ENCODE results near the gene LRRC47. TPM values are rescaled to one million over a fixed set of nuclear protein-coding genes. Genes with fewer than 3 reads are reported as not detected.

Gene LRRC47
- polyA plus RNA-seq (2013): 19.3 and 19.6 TPM in 2 replicates

DNA sequence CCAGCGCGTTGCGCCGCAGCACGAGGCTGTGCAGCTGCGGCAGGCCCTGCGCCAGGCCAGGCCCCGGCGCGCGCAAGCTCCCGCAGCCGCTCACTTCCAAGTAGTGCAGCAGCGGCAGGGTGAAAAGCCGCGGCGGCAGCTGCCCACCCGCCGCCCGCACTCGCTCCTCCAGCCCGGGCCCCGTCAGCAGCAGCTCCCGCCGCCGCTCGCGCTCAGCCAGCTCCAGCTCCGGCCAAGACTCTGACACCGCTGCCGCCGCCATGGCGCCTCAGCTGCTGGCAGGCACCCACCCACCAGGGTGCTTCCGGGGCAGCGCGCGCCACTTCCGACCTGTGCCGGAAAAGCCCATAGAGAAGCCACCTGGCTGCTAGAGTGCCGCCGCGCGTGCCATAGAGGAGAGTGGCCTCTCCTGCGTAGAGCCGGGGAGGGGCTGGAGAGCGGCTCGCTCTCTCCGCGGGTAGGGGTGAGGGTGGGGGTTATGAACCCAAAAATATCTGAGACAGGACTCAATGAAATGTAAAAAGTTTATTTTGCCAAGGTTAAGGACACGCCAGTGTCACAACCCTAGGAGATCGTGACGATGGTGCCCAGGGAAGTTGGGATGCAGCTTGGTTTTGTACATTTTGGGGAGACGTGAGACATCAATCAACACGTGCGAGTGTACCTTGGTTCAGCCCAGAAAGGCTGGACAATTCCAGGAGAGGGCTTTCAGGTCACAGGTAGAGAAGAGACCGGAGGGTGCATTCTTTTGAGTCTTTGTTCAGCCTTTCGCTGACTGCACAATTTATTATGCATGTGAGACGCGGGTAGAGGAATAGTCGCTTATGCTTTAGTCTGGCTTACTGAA lies at the start of gene LRRC47:
TSS of gene LRRC47 (minus strand) at position 284 of the 847 bp plus-strand sequence. CDS start at position 262, 22 bp downstream.
- no peak within 1 kb of the TSS for H2BK5ac ChIP-seq (ENCODE audit: low read depth, low read length, poor library complexity)
- H3K79me2 ChIP-seq (ENCODE audit: control insufficient read depth, insufficient read depth, low read length, poor library complexity): peaks cover 5% of the 10 kb centered on the region
- H3K27ac ChIP-seq (ENCODE audit: low read depth, low read length): no peak within 1 kb of the TSS
- H3K23ac ChIP-seq (ENCODE audit: low read length): no peak within 1 kb of the TSS
- peaks cover 3% of the 10 kb centered on the region for H3K9me3 ChIP-seq (ENCODE audit: insufficient read depth, low read depth, low read length)
- peak within 1 kb of the TSS; percentile 71 for H3K14ac ChIP-seq (ENCODE audit: low read length)
- peak within 1 kb of the TSS; percentile 80 for H3K18ac ChIP-seq (ENCODE audit: low read length)
- peak within 1 kb of the TSS; percentile 83 for H4K91ac ChIP-seq (ENCODE audit: low read depth, low read length)
- peak within 1 kb of the TSS; percentile 94 for H3K9ac ChIP-seq (ENCODE audit: low read length)
- peaks cover 7 to 9% of the 10 kb centered on the region in 2 experiments for H3K4me1 ChIP-seq (ENCODE audit: control insufficient read depth in 1 of 2, insufficient read depth in 2 of 2, low read length in 2 of 2)
- no peaks in the 10 kb centered on the region for H3K27me3 ChIP-seq (ENCODE audit: insufficient read depth, low read length)
- peak within 1 kb of the TSS; percentile 98 for H3K4me3 ChIP-seq (ENCODE audit: low read depth, low read length)
- H2BK120ac ChIP-seq (ENCODE audit: insufficient read depth, low read length, poor library complexity): peak within 1 kb of the TSS; percentile 34
- H4K12ac ChIP-seq (ENCODE audit: low read depth, low read length): peak within 1 kb of the TSS; percentile 97
- no CpG with 5 or more reads among the region's 60 CpGs for WGBS (ENCODE audit: extremely low coverage, insufficient coverage, insufficient read length)
- peak within 1 kb of the TSS; percentile 99 for H4K8ac ChIP-seq (ENCODE audit: low read depth, low read length)
- peak within 1 kb of the TSS; percentile 94 for H2AFZ ChIP-seq (ENCODE audit: insufficient read depth, low read length, poor library complexity)
- peak within 1 kb of the TSS; percentile 84 for H3K4ac ChIP-seq (ENCODE audit: low read depth, low read length)
- peak within 1 kb of the TSS; percentile 98 for H3K4me2 ChIP-seq (ENCODE audit: low read length)
- DNase-seq: peak; percentile 90 to 92
- peak within 1 kb of the TSS; percentile 71 for H2AK5ac ChIP-seq (ENCODE audit: low read length)
- H3K36me3 ChIP-seq (ENCODE audit: control insufficient read depth in 1 of 2, insufficient read depth in 2 of 2, low read length in 2 of 2): peaks cover 0 to 2% of the 10 kb centered on the region in 2 experiments
- H3K79me1 ChIP-seq (ENCODE audit: low read length): peaks cover 5% of the 10 kb centered on the region
- H2BK12ac ChIP-seq (ENCODE audit: low read length): no peak within 1 kb of the TSS

DNA sequence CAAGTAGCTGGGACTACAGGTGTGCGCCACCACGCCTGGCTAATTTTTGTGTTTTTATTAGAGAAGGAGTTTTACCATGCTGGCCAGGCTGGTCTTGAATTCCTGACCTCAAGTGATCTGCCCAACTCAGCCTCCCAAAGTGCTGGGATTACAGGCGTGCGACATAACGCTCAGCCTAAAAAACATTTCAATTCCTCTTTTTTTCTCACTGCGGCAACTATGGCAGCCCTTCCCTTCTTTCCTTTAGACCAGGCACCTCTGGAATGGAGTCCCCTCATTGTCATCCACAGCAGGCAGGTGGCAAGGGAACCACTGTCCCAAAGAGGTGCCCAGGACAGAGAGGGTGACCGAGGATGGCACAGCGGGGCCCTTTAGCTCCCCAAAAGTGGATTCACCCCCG lies 46.6 kb upstream of the LRRC47 start:
- Histone ChIP-seq H3K18ac (ENCODE audit: low read length) (no peak overlapping the region), H3K9me3 (ENCODE audit: insufficient read depth, low read depth, low read length) (no peaks in the 10 kb centered on the region), H3K14ac (ENCODE audit: low read length) (no peak overlapping the region), H2BK120ac (ENCODE audit: insufficient read depth, low read length, poor library complexity) (no peak overlapping the region), H3K4ac (ENCODE audit: low read depth, low read length) (no peak overlapping the region), H2AFZ (ENCODE audit: insufficient read depth, low read length, poor library complexity) (no peak overlapping the region), H3K27ac (ENCODE audit: low read depth, low read length) (no peak overlapping the region), H3K79me2 (ENCODE audit: control insufficient read depth, insufficient read depth, low read length, poor library complexity) (no peaks in the 10 kb centered on the region), H3K4me1 (ENCODE audit: control insufficient read depth in 1 of 2, insufficient read depth in 2 of 2, low read length in 2 of 2) (no peaks in the 10 kb centered on the region), H2BK5ac (ENCODE audit: low read depth, low read length, poor library complexity) (no peak overlapping the region), H4K91ac (ENCODE audit: low read depth, low read length) (no peak overlapping the region), H2AK5ac (ENCODE audit: low read length) (no peak overlapping the region), H3K27me3 (ENCODE audit: insufficient read depth, low read length) (no peaks in the 10 kb centered on the region), H4K8ac (ENCODE audit: low read depth, low read length) (no peak overlapping the region), H2BK12ac (ENCODE audit: low read length) (no peak overlapping the region), H4K12ac (ENCODE audit: low read depth, low read length) (no peak overlapping the region), H3K4me2 (ENCODE audit: low read length) (no peak overlapping the region), H3K36me3 (ENCODE audit: control insufficient read depth in 1 of 2, insufficient read depth in 2 of 2, low read length in 2 of 2) (peaks cover 36 to 41% of the 10 kb centered on the region in 2 experiments), H3K79me1 (ENCODE audit: low read length) (no peaks in the 10 kb centered on the region), H3K23ac (ENCODE audit: low read length) (no peak overlapping the region), H3K9ac (ENCODE audit: low read length) (no peak overlapping the region), H3K4me3 (ENCODE audit: low read depth, low read length) (no peak overlapping the region)
- WGBS (ENCODE audit: extremely low coverage, insufficient coverage, insufficient read length): no CpG with 5 or more reads among the region's 9 CpGs
- no peak for DNase-seq

DNA sequence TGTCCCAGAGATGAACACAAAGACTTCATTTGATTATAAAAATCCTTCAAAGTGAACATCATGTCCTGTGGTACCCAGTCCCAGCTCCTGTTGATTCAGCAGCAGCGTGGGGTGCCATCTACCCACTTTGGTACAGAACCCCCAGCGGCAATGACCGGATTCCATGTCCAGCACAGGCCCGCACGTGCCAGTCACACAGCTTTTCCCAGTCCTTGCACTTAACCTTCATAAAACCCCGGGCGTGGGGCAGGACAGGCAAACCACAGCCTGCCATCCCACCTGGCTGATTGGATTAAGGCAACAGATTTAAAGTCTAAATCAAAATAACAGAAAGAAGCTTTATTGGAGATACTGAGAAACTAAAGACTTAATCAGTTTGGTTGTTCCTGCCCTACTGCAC lies 45.2 kb upstream of the LRRC47 start:
- no CpG with 5 or more reads among the region's 7 CpGs for WGBS (ENCODE audit: extremely low coverage, insufficient coverage, insufficient read length)
- H2BK120ac ChIP-seq (ENCODE audit: insufficient read depth, low read length, poor library complexity): no peak overlapping the region
- no peak overlapping the region for H3K4ac ChIP-seq (ENCODE audit: low read depth, low read length)
- H3K4me1 ChIP-seq (ENCODE audit: control insufficient read depth in 1 of 2, insufficient read depth in 2 of 2, low read length in 2 of 2): no peaks in the 10 kb centered on the region
- H3K14ac ChIP-seq (ENCODE audit: low read length): no peak overlapping the region
- H3K79me1 ChIP-seq (ENCODE audit: low read length): no peaks in the 10 kb centered on the region
- H3K23ac ChIP-seq (ENCODE audit: low read length): no peak overlapping the region
- H3K79me2 ChIP-seq (ENCODE audit: control insufficient read depth, insufficient read depth, low read length, poor library complexity): no peaks in the 10 kb centered on the region
- H3K9me3 ChIP-seq (ENCODE audit: insufficient read depth, low read depth, low read length): peaks cover 4% of the 10 kb centered on the region
- no peak overlapping the region for H3K9ac ChIP-seq (ENCODE audit: low read length)
- DNase-seq: no peak
- H4K12ac ChIP-seq (ENCODE audit: low read depth, low read length): no peak overlapping the region
- H3K27ac ChIP-seq (ENCODE audit: low read depth, low read length): no peak overlapping the region
- no peak overlapping the region for H4K91ac ChIP-seq (ENCODE audit: low read depth, low read length)
- H3K4me3 ChIP-seq (ENCODE audit: low read depth, low read length): no peak overlapping the region
- no peak overlapping the region for H2AK5ac ChIP-seq (ENCODE audit: low read length)
- no peak overlapping the region for H3K4me2 ChIP-seq (ENCODE audit: low read length)
- no peak overlapping the region for H4K8ac ChIP-seq (ENCODE audit: low read depth, low read length)
- peaks cover 39 to 50% of the 10 kb centered on the region in 2 experiments for H3K36me3 ChIP-seq (ENCODE audit: control insufficient read depth in 1 of 2, insufficient read depth in 2 of 2, low read length in 2 of 2)
- no peak overlapping the region for H2BK5ac ChIP-seq (ENCODE audit: low read depth, low read length, poor library complexity)
- H2AFZ ChIP-seq (ENCODE audit: insufficient read depth, low read length, poor library complexity): no peak overlapping the region
- no peak overlapping the region for H3K18ac ChIP-seq (ENCODE audit: low read length)
- no peak overlapping the region for H2BK12ac ChIP-seq (ENCODE audit: low read length)
- no peaks in the 10 kb centered on the region for H3K27me3 ChIP-seq (ENCODE audit: insufficient read depth, low read length)

DNA sequence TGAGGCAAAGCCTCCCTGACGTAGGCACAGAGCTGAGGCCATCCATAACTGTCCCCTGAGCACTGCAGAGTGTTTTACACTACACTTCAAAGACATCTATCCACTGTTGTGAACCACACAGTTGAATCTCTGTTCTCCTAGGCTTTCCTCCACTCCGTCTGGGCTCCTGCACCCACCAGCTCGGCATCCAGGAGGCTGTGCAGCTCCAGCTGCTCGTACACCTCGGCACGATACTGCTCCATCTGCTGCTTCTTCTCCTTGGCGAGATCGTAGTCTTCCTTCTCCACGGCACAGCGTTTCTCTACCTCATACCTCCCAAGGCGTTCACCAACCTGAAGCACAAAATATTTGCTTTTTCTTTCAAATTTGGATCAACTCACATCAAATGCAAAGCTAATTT lies 42.5 kb upstream of the LRRC47 start:
- Histone ChIP-seq H3K4me3 (ENCODE audit: low read depth, low read length) (no peak overlapping the region), H3K23ac (ENCODE audit: low read length) (no peak overlapping the region), H4K8ac (ENCODE audit: low read depth, low read length) (no peak overlapping the region), H2AK5ac (ENCODE audit: low read length) (no peak overlapping the region), H3K4ac (ENCODE audit: low read depth, low read length) (no peak overlapping the region), H3K14ac (ENCODE audit: low read length) (no peak overlapping the region), H2BK5ac (ENCODE audit: low read depth, low read length, poor library complexity) (no peak overlapping the region), H3K27ac (ENCODE audit: low read depth, low read length) (no peak overlapping the region), H4K91ac (ENCODE audit: low read depth, low read length) (no peak overlapping the region), H3K79me2 (ENCODE audit: control insufficient read depth, insufficient read depth, low read length, poor library complexity) (no peaks in the 10 kb centered on the region), H3K9me3 (ENCODE audit: insufficient read depth, low read depth, low read length) (peaks cover 4% of the 10 kb centered on the region), H2BK12ac (ENCODE audit: low read length) (no peak overlapping the region), H3K18ac (ENCODE audit: low read length) (no peak overlapping the region), H3K4me2 (ENCODE audit: low read length) (no peak overlapping the region), H4K12ac (ENCODE audit: low read depth, low read length) (no peak overlapping the region), H3K9ac (ENCODE audit: low read length) (no peak overlapping the region), H3K4me1 (ENCODE audit: control insufficient read depth in 1 of 2, insufficient read depth in 2 of 2, low read length in 2 of 2) (no peaks in the 10 kb centered on the region), H2BK120ac (ENCODE audit: insufficient read depth, low read length, poor library complexity) (no peak overlapping the region), H2AFZ (ENCODE audit: insufficient read depth, low read length, poor library complexity) (no peak overlapping the region), H3K36me3 (ENCODE audit: control insufficient read depth in 1 of 2, insufficient read depth in 2 of 2, low read length in 2 of 2) (peaks cover 36 to 51% of the 10 kb centered on the region in 2 experiments), H3K27me3 (ENCODE audit: insufficient read depth, low read length) (no peaks in the 10 kb centered on the region), H3K79me1 (ENCODE audit: low read length) (no peaks in the 10 kb centered on the region)
- no CpG with 5 or more reads among the region's 11 CpGs for WGBS (ENCODE audit: extremely low coverage, insufficient coverage, insufficient read length)
- no peak for DNase-seq

Data from trophoblast cell (in vitro differentiated cells and primary cell).